Muscle layer of duodenum (tissue), 2 donors: ENCODE measurements around the gene FTSJ1.

Source experiments
- H3K27ac ChIP-seq: one replicate; pipeline ENCODE4 v1.7.0; 2013; ENCODE audit warnings: mild to moderate bottlenecking, low read length
- H3K27me3 ChIP-seq: one replicate; pipeline ENCODE4 v1.7.0; 2013; ENCODE audit warnings: low read depth, mild to moderate bottlenecking, control low read depth, low read length
- H3K36me3 ChIP-seq, 2 donors: one replicate each; pipeline ENCODE4 v1.7.0; 2013; ENCODE audit warnings: low read length in 2 of 2, control low read depth in 1 of 2, mild to moderate bottlenecking in 1 of 2; ENCODE audit not compliant: insufficient read depth in 2 of 2, control insufficient read depth in 1 of 2
- H3K4me1 ChIP-seq, 2 donors: one replicate each; pipeline ENCODE4 v1.7.0; 2013; ENCODE audit warnings: low read length in 2 of 2, mild to moderate bottlenecking in 2 of 2, control low read depth in 1 of 2, moderate library complexity in 1 of 2; ENCODE audit not compliant: insufficient read depth in 2 of 2, control insufficient read depth in 1 of 2
- H3K4me3 ChIP-seq, 2 donors: one replicate each; pipeline ENCODE4 v1.7.0; 2013; ENCODE audit warnings: low read length in 2 of 2, low read depth in 1 of 2, mild to moderate bottlenecking in 1 of 2
- H3K9me3 ChIP-seq, 2 donors: one replicate each; pipeline ENCODE4 v1.7.0; 2013; ENCODE audit warnings: low read length in 2 of 2, control low read depth in 1 of 2, mild to moderate bottlenecking in 1 of 2; ENCODE audit not compliant: control insufficient read depth in 1 of 2
- donor health status: healthy.

Gene FTSJ1

DNA sequence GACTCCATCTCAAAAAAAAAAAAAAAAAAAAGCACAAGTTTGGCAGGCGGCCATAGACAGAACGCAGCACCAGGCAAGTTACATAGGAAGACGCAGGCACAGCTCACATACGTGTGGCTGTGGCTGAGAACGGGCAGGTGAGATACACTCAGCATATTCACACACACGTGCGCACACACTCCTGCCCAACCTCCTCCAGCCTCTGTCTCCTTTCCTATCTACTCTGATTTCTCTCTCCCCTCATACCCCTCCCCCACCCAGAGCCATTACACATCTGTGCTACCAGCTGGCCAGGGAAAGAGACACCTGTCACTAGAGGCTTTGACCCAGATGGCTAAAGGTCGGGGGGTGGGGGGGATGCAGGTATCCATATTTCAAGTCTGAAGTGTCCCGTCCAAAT is 3.8 kb upstream of the FTSJ1 start:
- Histone ChIP-seq H3K27ac (no peak overlapping the region), H3K36me3 (no peaks in the 10 kb centered on the region), H3K4me3 (no peak overlapping the region), H3K27me3 (no peaks in the 10 kb centered on the region), H3K4me1 (peaks cover 0 to 17% of the 10 kb centered on the region in 2 donors), H3K9me3 (no peaks in the 10 kb centered on the region)

DNA sequence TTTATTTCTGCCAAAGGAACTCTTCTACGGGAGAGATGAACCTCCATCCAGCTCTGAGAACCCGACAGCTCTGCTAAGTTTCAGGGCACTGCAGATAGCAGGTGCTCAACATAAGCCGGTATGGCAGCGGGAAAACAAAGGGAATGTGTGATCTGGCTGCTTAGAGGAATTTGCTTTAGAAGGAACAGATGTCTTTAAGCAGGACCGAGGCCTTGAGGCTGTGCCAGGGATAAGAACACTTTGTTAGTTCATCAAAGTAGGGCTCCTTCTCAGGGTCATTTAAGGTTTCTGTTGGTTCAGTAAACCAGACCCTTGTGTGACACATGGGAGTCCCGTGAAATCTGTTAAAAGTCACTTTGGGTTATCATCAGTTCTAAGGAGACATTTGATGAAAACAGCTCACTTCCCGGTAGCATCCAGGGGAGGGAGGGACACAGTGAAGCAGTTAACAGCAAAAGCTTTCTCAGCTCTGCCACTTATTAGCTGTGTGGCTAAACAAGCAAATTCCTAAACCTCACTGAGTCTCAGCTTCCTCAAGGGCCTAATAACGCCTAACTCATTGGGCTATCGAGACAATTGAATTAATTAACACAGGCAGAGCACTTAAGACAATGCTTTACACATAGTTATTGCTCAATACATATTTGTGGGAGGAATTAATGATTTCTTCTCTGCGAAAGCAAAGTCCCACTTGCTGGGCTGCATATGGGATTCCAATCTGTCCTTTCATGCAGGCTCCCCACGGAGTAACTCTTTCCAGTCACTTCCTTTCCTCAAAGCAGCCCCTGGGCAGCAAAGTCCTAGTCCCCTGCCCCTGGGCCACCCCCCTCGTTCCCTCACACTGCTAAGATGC is 2.9 kb upstream of the FTSJ1 start:
- H3K36me3 ChIP-seq, result no peaks in the 10 kb centered on the region
- no peak overlapping the region for H3K4me3 ChIP-seq
- H3K27ac ChIP-seq, result no peak overlapping the region
- peaks cover 0 to 10% of the 10 kb centered on the region in 2 donors for H3K4me1 ChIP-seq
- no peaks in the 10 kb centered on the region for H3K9me3 ChIP-seq
- H3K27me3 ChIP-seq, result no peaks in the 10 kb centered on the region

GRCh38 chrX:48473704-48473990 is 2.4 kb upstream of the FTSJ1 start:
- Histone ChIP-seq H3K4me1 (peaks cover 0 to 5% of the 10 kb centered on the region in 2 donors), H3K27ac (no peak overlapping the region), H3K9me3 (no peaks in the 10 kb centered on the region), H3K36me3 (no peaks in the 10 kb centered on the region), H3K4me3 (no peak overlapping the region), H3K27me3 (no peaks in the 10 kb centered on the region)

GRCh38 chrX:48474127-48474526 is 1.9 kb upstream of the FTSJ1 start:
- H3K9me3 ChIP-seq, result no peaks in the 10 kb centered on the region
- H3K36me3 ChIP-seq, result no peaks in the 10 kb centered on the region
- H3K4me1 ChIP-seq, result peaks cover 0 to 5% of the 10 kb centered on the region in 2 donors
- no peaks in the 10 kb centered on the region for H3K27me3 ChIP-seq
- H3K27ac ChIP-seq, result no peak overlapping the region
- no peak overlapping the region for H3K4me3 ChIP-seq

DNA sequence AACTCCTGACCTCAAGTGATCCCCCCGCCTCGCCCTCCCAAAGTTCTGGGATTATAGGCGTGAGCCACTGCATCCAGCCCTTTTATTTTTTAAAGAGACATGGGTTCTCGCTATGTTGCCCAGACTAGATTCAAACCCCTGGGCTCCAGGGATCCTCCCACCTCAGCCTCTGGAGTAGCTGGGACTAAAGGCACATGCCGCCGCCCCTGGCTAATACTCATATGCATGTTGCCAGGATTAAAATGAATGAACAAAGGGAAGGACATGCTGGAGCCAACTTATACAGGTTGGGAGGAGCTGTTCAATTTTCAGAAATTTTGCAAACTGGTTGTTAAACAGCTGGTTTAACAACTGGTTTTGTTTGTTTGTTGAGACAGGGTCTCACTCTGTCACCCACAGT is 1.4 kb upstream of the FTSJ1 start:
- H3K4me1 ChIP-seq, result peaks cover 0 to 5% of the 10 kb centered on the region in 2 donors
- H3K27me3 ChIP-seq, result no peaks in the 10 kb centered on the region
- no peaks in the 10 kb centered on the region for H3K9me3 ChIP-seq
- H3K4me3 ChIP-seq, result no peak overlapping the region
- H3K36me3 ChIP-seq, result no peaks in the 10 kb centered on the region
- H3K27ac ChIP-seq, result no peak overlapping the region

DNA sequence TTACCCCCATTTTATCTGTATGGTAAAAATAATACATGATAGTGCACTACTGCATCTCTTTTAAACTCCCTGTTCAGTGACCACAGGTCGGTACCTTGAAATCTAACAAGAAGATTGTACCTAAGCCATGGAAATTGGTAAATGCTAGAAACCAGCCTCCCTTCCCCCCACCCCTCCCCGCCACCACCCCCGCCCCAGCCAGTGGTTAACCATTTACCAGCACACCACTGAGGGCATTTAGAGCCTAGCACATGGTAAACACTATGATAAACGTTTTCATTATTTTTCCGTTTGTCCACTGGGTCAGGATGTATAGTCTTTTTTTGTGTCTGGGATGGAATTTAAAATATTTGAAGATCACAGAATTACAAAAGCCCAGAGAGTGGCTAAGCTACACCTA is 703 bp upstream of the FTSJ1 start:
- Histone ChIP-seq H3K4me3 (peak overlapping the region; percentile 69 to 80), H3K9me3 (no peaks in the 10 kb centered on the region), H3K4me1 (peaks cover 0 to 5% of the 10 kb centered on the region in 2 donors), H3K27ac (peak overlapping the region; percentile 67), H3K27me3 (no peaks in the 10 kb centered on the region), H3K36me3 (no peaks in the 10 kb centered on the region)

GRCh38 chrX:48476919-48477318 is 920 bp downstream of the FTSJ1 start:
- peak overlapping the region; percentile 67 for H3K27ac ChIP-seq
- peaks cover 0 to 10% of the 10 kb centered on the region in 2 donors for H3K36me3 ChIP-seq
- peak overlapping the region; percentile 69 to 80 for H3K4me3 ChIP-seq
- no peaks in the 10 kb centered on the region for H3K27me3 ChIP-seq
- peaks cover 0 to 5% of the 10 kb centered on the region in 2 donors for H3K4me1 ChIP-seq
- no peaks in the 10 kb centered on the region for H3K9me3 ChIP-seq

GRCh38 chrX:48477960-48478755 is 2.2 kb downstream of the FTSJ1 start:
- Histone ChIP-seq H3K9me3 (no peaks in the 10 kb centered on the region), H3K4me3 (no peak overlapping the region), H3K36me3 (peaks cover 0 to 17% of the 10 kb centered on the region in 2 donors), H3K4me1 (peaks cover 0 to 5% of the 10 kb centered on the region in 2 donors), H3K27me3 (no peaks in the 10 kb centered on the region), H3K27ac (no peak overlapping the region)

DNA sequence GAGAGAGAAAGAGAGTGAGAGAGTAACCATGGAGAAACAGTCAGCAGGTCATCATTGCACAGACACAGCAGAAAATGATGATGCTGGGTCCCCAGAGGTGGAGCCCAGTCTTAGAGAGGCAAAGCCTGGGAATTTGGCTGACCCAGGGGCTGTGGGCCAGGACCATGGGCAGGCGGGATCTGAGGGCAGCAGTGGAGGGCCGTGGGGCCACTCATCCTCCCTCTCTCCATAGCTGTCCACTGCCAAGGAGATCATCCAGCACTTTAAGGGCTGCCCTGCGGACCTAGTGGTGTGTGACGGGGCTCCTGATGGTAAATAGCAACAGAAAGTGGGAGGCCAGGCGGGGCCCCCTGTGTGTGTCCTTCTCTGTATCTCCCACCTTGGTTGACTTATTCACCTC is 2.8 kb downstream of the FTSJ1 start:
- Histone ChIP-seq H3K9me3 (no peaks in the 10 kb centered on the region), H3K27ac (no peak overlapping the region), H3K4me1 (peaks cover 0 to 5% of the 10 kb centered on the region in 2 donors), H3K4me3 (no peak overlapping the region), H3K27me3 (no peaks in the 10 kb centered on the region), H3K36me3 (peaks cover 0 to 18% of the 10 kb centered on the region in 2 donors)

DNA sequence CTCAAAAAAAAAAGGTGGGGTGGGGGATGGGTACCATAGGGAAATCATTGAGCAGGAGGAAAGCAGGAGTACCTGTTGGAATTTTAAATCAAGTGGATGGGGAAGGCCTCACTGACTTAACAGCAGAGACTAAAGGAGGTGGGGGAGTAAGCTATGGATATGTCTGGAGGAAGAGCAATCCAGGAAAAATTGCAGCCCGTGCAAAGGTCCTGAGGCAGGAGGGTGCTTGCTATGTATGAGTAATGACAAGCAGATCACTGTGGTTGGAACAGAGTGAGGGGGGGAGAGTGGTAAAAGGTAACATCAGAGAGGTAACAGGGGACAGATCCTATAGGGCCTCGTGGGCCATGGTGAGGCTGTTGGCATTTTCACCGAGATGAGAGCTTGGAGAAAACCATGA is 4.1 kb downstream of the FTSJ1 start:
- no peaks in the 10 kb centered on the region for H3K27me3 ChIP-seq
- peaks cover 0 to 5% of the 10 kb centered on the region in 2 donors for H3K4me1 ChIP-seq
- no peak overlapping the region for H3K4me3 ChIP-seq
- peaks cover 0 to 21% of the 10 kb centered on the region in 2 donors for H3K36me3 ChIP-seq
- no peaks in the 10 kb centered on the region for H3K9me3 ChIP-seq
- no peak overlapping the region for H3K27ac ChIP-seq

GRCh38 chrX:48480583-48480982 is 4.6 kb downstream of the FTSJ1 start:
- Histone ChIP-seq H3K27ac (no peak overlapping the region), H3K27me3 (no peaks in the 10 kb centered on the region), H3K36me3 (peaks cover 0 to 21% of the 10 kb centered on the region in 2 donors)

More at GRCh38 chrX:48480583-48480982, 4.6 kb downstream of the FTSJ1 start:
- Histone ChIP-seq H3K9me3 (no peaks in the 10 kb centered on the region), H3K4me3 (no peak overlapping the region), H3K4me1 (peaks cover 0 to 5% of the 10 kb centered on the region in 2 donors)
